ENCODE measurements around the gene AQP9. TPM values are rescaled to one million over a fixed set of nuclear protein-coding genes. Genes with fewer than 3 reads are reported as not detected.
"Not testable (repeated sequence)": the region's sequence is repeated elsewhere in the genome, so short reads cannot be mapped to it uniquely, and the experiment has no call there.

Gene AQP9
- total RNA-seq, 1 donor from 2014 or later, result 0.43 TPM

- Histone ChIP-seq H3K27me3 (no peaks in the 10 kb centered on the region), H3K4me3 (no peak overlapping the region), H3K27ac (no peak overlapping the region), H3K36me3 (no peaks in the 10 kb centered on the region), H3K9me3 (no peaks in the 10 kb centered on the region), H3K4me1 (no peaks in the 10 kb centered on the region)
- no peak for DNase-seq (ENCODE audit: low spot score in 2 of 2)
- intact Hi-C loops (cut with DNase I), result no loop called here
- TF ChIP-seq CTCF (IDR thresholded peaks at IDR 0.05), result no peak
Measured at GRCh38 chr15:58109419-58109818, 28.8 kb upstream of the AQP9 start.

GRCh38 chr15:58110999-58111717, 27.0 kb upstream of the AQP9 start:
- intact Hi-C loops (cut with DNase I), result no loop called here
- no peaks in the 10 kb centered on the region for H3K27me3 ChIP-seq
- no peak overlapping the region for H3K27ac ChIP-seq
- no peak overlapping the region for H3K4me3 ChIP-seq
- no peaks in the 10 kb centered on the region for H3K4me1 ChIP-seq
- no peaks in the 10 kb centered on the region for H3K36me3 ChIP-seq
- TF ChIP-seq CTCF (IDR thresholded peaks at IDR 0.05), result no peak
- DNase-seq (ENCODE audit: low spot score in 2 of 2), result no peak
- no peaks in the 10 kb centered on the region for H3K9me3 ChIP-seq

- Histone ChIP-seq H3K27ac (no peak overlapping the region), H3K27me3 (no peaks in the 10 kb centered on the region), H3K36me3 (no peaks in the 10 kb centered on the region), H3K4me3 (no peak overlapping the region), H3K4me1 (no peaks in the 10 kb centered on the region), H3K9me3 (no peaks in the 10 kb centered on the region)
- intact Hi-C loops (cut with DNase I), result no loop called here
- no peak for DNase-seq (ENCODE audit: low spot score in 2 of 2)
- no peak for TF ChIP-seq CTCF (IDR thresholded peaks at IDR 0.05)
Measured at GRCh38 chr15:58111718-58112104, 26.5 kb upstream of the AQP9 start.

- H3K4me1 ChIP-seq; H3K4me3 ChIP-seq; H3K27me3 ChIP-seq; H3K27ac ChIP-seq; H3K9me3 ChIP-seq; H3K36me3 ChIP-seq; intact Hi-C loops (cut with DNase I); DNase-seq (ENCODE audit: low spot score in 2 of 2): not testable (repeated sequence)
Measured at GRCh38 chr15:58113358-58113757, 24.8 kb upstream of the AQP9 start.

- H3K36me3 ChIP-seq, result no peaks in the 10 kb centered on the region
Measured at GRCh38 chr15:58114388-58114787, 23.8 kb upstream of the AQP9 start.

GRCh38 chr15:58114812-58115211, 23.4 kb upstream of the AQP9 start:
- no peak for DNase-seq (ENCODE audit: low spot score in 2 of 2)
- intact Hi-C loops (cut with DNase I), result no loop called here
- H3K4me1 ChIP-seq, result no peaks in the 10 kb centered on the region
- TF ChIP-seq CTCF (IDR thresholded peaks at IDR 0.05), result no peak
- no peaks in the 10 kb centered on the region for H3K9me3 ChIP-seq
- H3K36me3 ChIP-seq, result no peaks in the 10 kb centered on the region
- no peak overlapping the region for H3K27ac ChIP-seq
- H3K4me3 ChIP-seq, result no peak overlapping the region
- H3K27me3 ChIP-seq, result no peaks in the 10 kb centered on the region

More at GRCh38 chr15:58114388-58114787, 23.8 kb upstream of the AQP9 start:
- H3K4me3 ChIP-seq, result no peak overlapping the region
- H3K4me1 ChIP-seq, result no peaks in the 10 kb centered on the region
- H3K27ac ChIP-seq, result no peak overlapping the region
- H3K27me3 ChIP-seq, result no peaks in the 10 kb centered on the region
- no peak for TF ChIP-seq CTCF (IDR thresholded peaks at IDR 0.05)
- intact Hi-C loops (cut with DNase I), result no loop called here
- no peak for DNase-seq (ENCODE audit: low spot score in 2 of 2)
- H3K9me3 ChIP-seq, result no peaks in the 10 kb centered on the region

All from ascending aorta (tissue), 2 donors.